NCI-H146 treated with DMSO at 0.1 percent for 48 hours (cell line): ENCODE results near the gene C6orf136.
A peak's percentile ranks its signal among the peaks of the same experiment; 100 is the strongest.
"Not testable (repeated sequence)": the region's sequence is repeated elsewhere in the genome, so short reads cannot be mapped to it uniquely, and the experiment has no call there.

Experiments
- DNase-seq: peaks from one replicate; lab custom pipeline; 2025; ENCODE audit not compliant: unreplicated experiment; lab: John Stamatoyannopoulos, UW

Gene C6orf136

GRCh38 chr6:30646450-30647241 is at the start of gene C6orf136:
TSS of gene C6orf136 (plus strand) at chr6:30647133. CDS start at chr6:30647232, 99 bp downstream.
- peak; percentile 79 for DNase-seq

- DNase-seq: not testable (repeated sequence)
These were observed 49.4 kb upstream of the C6orf136 start for GRCh38 chr6:30597315-30598144.

GRCh38 chr6:30598912-30599624 is 47.9 kb upstream of the C6orf136 start:
- DNase-seq: no peak

GRCh38 chr6:30599625-30600324 is 47.2 kb upstream of the C6orf136 start:
- no peak for DNase-seq

GRCh38 chr6:30600451-30600961 is 46.4 kb upstream of the C6orf136 start:
- no peak for DNase-seq

GRCh38 chr6:30601436-30601814 is 45.5 kb upstream of the C6orf136 start:
- no peak for DNase-seq

- no peak for DNase-seq
These were observed 44.9 kb upstream of the C6orf136 start for GRCh38 chr6:30601815-30602641.

GRCh38 chr6:30603961-30604360 is 43.0 kb upstream of the C6orf136 start:
- no peak for DNase-seq

GRCh38 chr6:30610065-30610464 is 36.9 kb upstream of the C6orf136 start:
- DNase-seq: no peak

- no peak for DNase-seq
These were observed 35.6 kb upstream of the C6orf136 start for GRCh38 chr6:30611150-30611855.

GRCh38 chr6:30611856-30612194 is 35.1 kb upstream of the C6orf136 start:
- no peak for DNase-seq

- no peak for DNase-seq
These were observed 34.7 kb upstream of the C6orf136 start for GRCh38 chr6:30612213-30612612.

GRCh38 chr6:30612687-30613248 is 34.2 kb upstream of the C6orf136 start:
- no peak for DNase-seq

- no peak for DNase-seq
These were observed 33.5 kb upstream of the C6orf136 start for GRCh38 chr6:30613251-30614043.

- no peak for DNase-seq
These were observed 32.7 kb upstream of the C6orf136 start for GRCh38 chr6:30614044-30614842.

- DNase-seq: peak; percentile 96
These were observed 32.1 kb upstream of the C6orf136 start for GRCh38 chr6:30614843-30615218.

GRCh38 chr6:30615219-30615957 is 31.5 kb upstream of the C6orf136 start:
- DNase-seq: peak; percentile 84
